Activated CD8-positive, alpha-beta T cell treated with anti-CD3 and anti-CD28 coated beads for 36 hours (primary cell): ENCODE measurements around the gene IRF2. TPM values are rescaled to one million over a fixed set of nuclear protein-coding genes. Genes with fewer than 3 reads are reported as not detected.

Experiments
- ATAC-seq: fragments of 200-7000 bp; cut with Tn5 transposase; one replicate; pipeline ENCODE4 v1.10.0; 2021; ENCODE audit warnings: mild to moderate bottlenecking, moderate library complexity
- CTCF ChIA-PET: fragments of 350-600 bp; sonication (Branson Sonifier 250); formaldehyde crosslinking; loops from one replicate; lab custom pipeline; 2021; ENCODE audit warnings: antibody characterized with exemption; lab: Charles Lee
- POLR2A ChIA-PET: fragments of 350-600 bp; sonication (Branson Sonifier 250); formaldehyde crosslinking; loops from one replicate; lab custom pipeline; 2021; ENCODE audit warnings: antibody characterized with exemption; lab: Charles Lee
- DNase-seq: peaks from one replicate; pipeline ENCODE4 v3.0.0-alpha.2; 2020
- H3K27ac Mint-ChIP-seq: one replicate; pipeline ENCODE4 v1.8.0; 2021; ENCODE audit warnings: mild to moderate bottlenecking, mixed read lengths
- H3K27me3 Mint-ChIP-seq: one replicate; pipeline ENCODE4 v1.8.0; 2021; ENCODE audit warnings: mixed read lengths
- H3K36me3 Mint-ChIP-seq: one replicate; pipeline ENCODE4 v1.8.0; 2021; ENCODE audit warnings: low read depth, mixed read lengths
- H3K4me1 Mint-ChIP-seq: one replicate; pipeline ENCODE4 v1.8.0; 2021; ENCODE audit warnings: low read depth, mixed read lengths
- H3K4me3 Mint-ChIP-seq: one replicate; pipeline ENCODE4 v1.8.0; 2021; ENCODE audit warnings: mild to moderate bottlenecking, moderate library complexity, mixed read lengths
- H3K9me3 Mint-ChIP-seq: one replicate; pipeline ENCODE4 v1.8.0; 2021; ENCODE audit warnings: mixed read lengths
- intact Hi-C: fragments of 100-400 bp; cut with micrococcal nuclease; formaldehyde crosslinking; loops from one replicate; pipeline ENCODE4 v1.10.0; 2022
- total RNA-seq, 2 experiments: library from RNA; stranded (reverse); gene quantifications; one replicate each; pipeline ENCODE4 v1.2.3, GENCODE V29; 2021
- TF ChIP-seq, protein P1 (sequence below): fragments of 200-600 bp; IDR thresholded peaks from one replicate; pipeline ENCODE4 v1.8.0; 2022; ENCODE audit warnings: antibody characterized with exemption, mild to moderate bottlenecking

Gene IRF2
- total RNA-seq, 2 experiments from 2014 or later = 48.1 to 56.4 TPM

- peaks cover 7% of the 10 kb centered on the region for H3K36me3 Mint-ChIP-seq
- no peak overlapping the region for H3K4me3 Mint-ChIP-seq
- intact Hi-C loops = no loop called here
- H3K9me3 Mint-ChIP-seq = no peaks in the 10 kb centered on the region
- peaks cover 73% of the 10 kb centered on the region for H3K4me1 Mint-ChIP-seq
- TF ChIP-seq, protein P1, sequence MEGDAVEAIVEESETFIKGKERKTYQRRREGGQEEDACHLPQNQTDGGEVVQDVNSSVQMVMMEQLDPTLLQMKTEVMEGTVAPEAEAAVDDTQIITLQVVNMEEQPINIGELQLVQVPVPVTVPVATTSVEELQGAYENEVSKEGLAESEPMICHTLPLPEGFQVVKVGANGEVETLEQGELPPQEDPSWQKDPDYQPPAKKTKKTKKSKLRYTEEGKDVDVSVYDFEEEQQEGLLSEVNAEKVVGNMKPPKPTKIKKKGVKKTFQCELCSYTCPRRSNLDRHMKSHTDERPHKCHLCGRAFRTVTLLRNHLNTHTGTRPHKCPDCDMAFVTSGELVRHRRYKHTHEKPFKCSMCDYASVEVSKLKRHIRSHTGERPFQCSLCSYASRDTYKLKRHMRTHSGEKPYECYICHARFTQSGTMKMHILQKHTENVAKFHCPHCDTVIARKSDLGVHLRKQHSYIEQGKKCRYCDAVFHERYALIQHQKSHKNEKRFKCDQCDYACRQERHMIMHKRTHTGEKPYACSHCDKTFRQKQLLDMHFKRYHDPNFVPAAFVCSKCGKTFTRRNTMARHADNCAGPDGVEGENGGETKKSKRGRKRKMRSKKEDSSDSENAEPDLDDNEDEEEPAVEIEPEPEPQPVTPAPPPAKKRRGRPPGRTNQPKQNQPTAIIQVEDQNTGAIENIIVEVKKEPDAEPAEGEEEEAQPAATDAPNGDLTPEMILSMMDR = no peak
- POLR2A ChIA-PET = no interaction called here
- no peak for DNase-seq
- no peak for ATAC-seq
- H3K27ac Mint-ChIP-seq = no peak overlapping the region
- CTCF ChIA-PET = no interaction called here
- H3K27me3 Mint-ChIP-seq = no peaks in the 10 kb centered on the region
Measured at GRCh38 chr4:184439386-184439785, 35.0 kb downstream of the IRF2 start.

DNA sequence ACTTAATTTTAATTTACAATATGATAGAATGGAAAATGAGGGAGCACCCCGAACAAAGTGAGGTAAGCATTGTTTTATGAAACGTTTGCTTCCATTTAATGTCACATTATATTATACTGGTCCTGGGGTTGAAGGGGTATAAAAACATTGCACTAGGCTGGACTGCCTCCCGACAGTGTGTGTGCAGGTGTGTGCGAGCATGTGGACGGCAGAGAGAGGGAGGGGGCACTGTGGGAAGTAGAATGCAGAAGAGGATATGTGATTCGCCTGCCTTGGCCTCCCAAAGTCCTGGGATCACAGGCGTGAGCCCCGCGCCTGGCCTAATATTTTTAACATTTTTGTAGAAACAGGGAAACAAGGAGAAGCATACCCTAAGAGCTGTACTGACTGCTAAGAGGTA, 36.0 kb downstream of the IRF2 start:
- CTCF ChIA-PET = interaction anchor here (0.7 to 1.6 kb wide), 6 partner anchors 10 to 176 kb away, joined by 3 to 5 read pairs (median 3); no protein-coding TSS in a partner anchor
- DNase-seq (no peak), ATAC-seq (no peak)
- Mint-ChIP-seq H3K27ac (no peak overlapping the region), H3K4me1 (peaks cover 69% of the 10 kb centered on the region), H3K36me3 (peaks cover 8% of the 10 kb centered on the region), H3K4me3 (no peak overlapping the region), H3K27me3 (no peaks in the 10 kb centered on the region), H3K9me3 (no peaks in the 10 kb centered on the region)
- TF ChIP-seq, protein P1 = no peak
- intact Hi-C loops = no loop called here
- POLR2A ChIA-PET = no interaction called here

- POLR2A ChIA-PET = interaction anchor here (1.1 kb wide), 1 partner anchor 10 kb away, joined by 3 read pairs; no protein-coding TSS in a partner anchor
- TF ChIP-seq, protein P1 = no peak
- DNase-seq = no peak
- CTCF ChIA-PET = interaction anchor here (0.7 to 1.6 kb wide), 6 partner anchors 10 to 176 kb away, joined by 3 to 5 read pairs (median 3); no protein-coding TSS in a partner anchor
- ATAC-seq = no peak
- intact Hi-C loops = no loop called here
- Mint-ChIP-seq H3K27me3 (no peaks in the 10 kb centered on the region), H3K36me3 (peaks cover 8% of the 10 kb centered on the region), H3K9me3 (no peaks in the 10 kb centered on the region), H3K27ac (peak overlapping the region; percentile 58), H3K4me1 (peaks cover 65% of the 10 kb centered on the region), H3K4me3 (no peak overlapping the region)
Measured at GRCh38 chr4:184437565-184438265, 36.6 kb downstream of the IRF2 start.

DNA sequence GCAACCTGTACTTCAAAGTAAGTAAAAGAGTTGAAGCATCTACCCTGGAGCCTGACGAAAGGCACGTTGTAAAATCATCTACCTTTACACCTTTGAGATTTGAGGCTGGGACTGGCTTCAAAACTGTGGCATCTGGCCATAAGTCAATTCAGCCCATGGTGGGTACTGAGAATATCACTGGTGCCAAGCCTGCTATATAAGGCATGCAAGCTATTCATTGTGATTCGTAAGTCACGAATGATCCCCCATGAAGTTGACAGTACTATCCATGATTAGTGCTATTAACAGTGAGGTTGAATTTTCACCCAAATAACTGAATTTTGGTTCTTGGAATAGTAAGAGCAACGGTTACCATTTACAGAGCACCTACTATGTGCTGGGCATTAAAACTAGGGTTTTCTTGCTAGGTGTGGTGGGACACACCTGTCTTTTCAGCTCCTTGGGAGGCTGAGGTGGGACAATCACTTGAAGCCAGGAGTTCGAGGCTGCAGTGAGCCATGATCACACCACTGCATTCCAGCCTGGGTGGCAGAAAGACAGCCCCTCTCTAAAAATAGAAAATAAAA, 39.8 kb downstream of the IRF2 start:
- no peak overlapping the region for H3K4me3 Mint-ChIP-seq
- DNase-seq (no peak), ATAC-seq (no peak)
- CTCF ChIA-PET = interaction anchor here (1.2 kb wide), 1 partner anchor 13 kb away, joined by 3 read pairs; no protein-coding TSS in a partner anchor
- H3K9me3 Mint-ChIP-seq = no peaks in the 10 kb centered on the region
- POLR2A ChIA-PET = interaction anchor here (1.9 kb wide), 1 partner anchor 13 kb away, joined by 6 read pairs; no protein-coding TSS in a partner anchor
- TF ChIP-seq, protein P1 = no peak
- intact Hi-C loops = no loop called here
- peaks cover 8% of the 10 kb centered on the region for H3K36me3 Mint-ChIP-seq
- peaks cover 53% of the 10 kb centered on the region for H3K4me1 Mint-ChIP-seq
- no peaks in the 10 kb centered on the region for H3K27me3 Mint-ChIP-seq
- H3K27ac Mint-ChIP-seq = no peak overlapping the region

DNA sequence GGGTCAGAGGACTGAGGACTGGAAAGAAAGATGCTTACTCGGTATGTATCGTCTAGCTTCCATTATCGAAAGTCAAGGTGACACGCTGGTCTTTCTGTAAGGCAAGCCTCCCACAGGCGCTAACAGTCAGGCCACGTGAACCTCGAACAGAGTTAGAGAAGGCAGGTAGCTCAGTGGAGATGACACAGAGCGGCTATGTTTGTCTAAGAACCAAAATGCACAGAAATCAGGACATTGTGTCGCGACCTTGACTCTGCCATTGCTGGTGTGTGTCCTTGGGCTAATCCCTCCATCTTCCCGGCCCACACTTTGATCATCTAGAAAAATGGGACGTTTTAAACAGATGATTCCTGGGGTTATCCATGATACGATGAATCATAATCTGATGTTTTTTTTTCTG, 40.3 kb downstream of the IRF2 start:
- H3K36me3 Mint-ChIP-seq = peaks cover 8% of the 10 kb centered on the region
- TF ChIP-seq, protein P1 = no peak
- no peak overlapping the region for H3K4me3 Mint-ChIP-seq
- H3K27ac Mint-ChIP-seq = no peak overlapping the region
- no peak for DNase-seq
- H3K27me3 Mint-ChIP-seq = no peaks in the 10 kb centered on the region
- ATAC-seq = no peak
- ChIA-PET CTCF (interaction anchor here (0.9 to 1.3 kb wide), 3 partner anchors 8 to 151 kb away, joined by 3 read pairs; no protein-coding TSS in a partner anchor), POLR2A (interaction anchor here (1.7 to 1.9 kb wide), 2 partner anchors 8 to 13 kb away, joined by 3 to 6 read pairs; no protein-coding TSS in a partner anchor)
- H3K4me1 Mint-ChIP-seq = peaks cover 53% of the 10 kb centered on the region
- no peaks in the 10 kb centered on the region for H3K9me3 Mint-ChIP-seq
- intact Hi-C loops = no loop called here
